DMS53 (cell line): ENCODE measurements around the gene NR2F6.

Source experiments
- DNase-seq: peaks from one replicate; lab custom pipeline; 2025; lab: John Stamatoyannopoulos, UW

The NR2F6 gene

GRCh38 chr19:17263712-17264640 lies 18.3 kb upstream of the NR2F6 start:
- DNase-seq, result no peak

- DNase-seq, result no peak
Observed at GRCh38 chr19:17262557-17262956, 16.8 kb upstream of the NR2F6 start.

GRCh38 chr19:17260842-17261325 lies 15.2 kb upstream of the NR2F6 start:
- peak; percentile 92 for DNase-seq

- no peak for DNase-seq
Observed at GRCh38 chr19:17259934-17260333, 14.2 kb upstream of the NR2F6 start.

GRCh38 chr19:17259118-17259780 lies 13.5 kb upstream of the NR2F6 start:
- peak; percentile 49 for DNase-seq

GRCh38 chr19:17256130-17256529 lies 10.4 kb upstream of the NR2F6 start:
- no peak for DNase-seq

GRCh38 chr19:17255150-17255621 lies 9.5 kb upstream of the NR2F6 start:
- DNase-seq, result peak; percentile 31

GRCh38 chr19:17254636-17255035 lies 8.9 kb upstream of the NR2F6 start:
- DNase-seq, result no peak

- no peak for DNase-seq
Observed at GRCh38 chr19:17249887-17250548, 4.3 kb upstream of the NR2F6 start.

GRCh38 chr19:17248011-17248776 lies 2.5 kb upstream of the NR2F6 start:
- DNase-seq, result peak; percentile 97

- DNase-seq, result peak; percentile 85
Observed at GRCh38 chr19:17246681-17247425, 1.1 kb upstream of the NR2F6 start.

- DNase-seq, result peak; percentile 61
Observed at GRCh38 chr19:17244618-17245534, 843 bp downstream of the NR2F6 start.

- DNase-seq, result peak; percentile 63
Observed at GRCh38 chr19:17243830-17244617, 1.7 kb downstream of the NR2F6 start.

GRCh38 chr19:17243211-17243829 lies 2.4 kb downstream of the NR2F6 start:
- DNase-seq, result peak; percentile 30

GRCh38 chr19:17242431-17243208 lies 3.1 kb downstream of the NR2F6 start:
- no peak for DNase-seq

GRCh38 chr19:17240826-17241399 lies 4.8 kb downstream of the NR2F6 start:
- DNase-seq, result no peak

- peak; percentile 66 for DNase-seq
Observed at GRCh38 chr19:17240062-17240752, 5.5 kb downstream of the NR2F6 start.
